NT2/D1 (cell line): ENCODE results near the gene LHFPL3.

ENCODE experiments used
- SUZ12 ChIP-seq: IDR thresholded peaks from 2 replicates; pipeline ENCODE4 v1.6.1; 2011; ENCODE audit not compliant: insufficient read length, insufficient read depth; ENCODE audit errors: extremely low read depth
- YY1 ChIP-seq: IDR thresholded peaks from 2 replicates; pipeline ENCODE4 v1.6.1; 2011; ENCODE audit not compliant: insufficient read length, insufficient read depth
- ZNF274 ChIP-seq: IDR thresholded peaks from 2 replicates; pipeline ENCODE4 v1.6.1; 2011; ENCODE audit warnings: mild to moderate bottlenecking, low read depth, low read length

GRCh38 chr7:104414216-104414615 lies 85.8 kb downstream of the LHFPL3 start:
- TF ChIP-seq YY1 (no peak), ZNF274 (no peak), SUZ12 (no peak)
